GM21360 (cell line): ENCODE measurements around the gene GPRIN3.

Experiments used
- ATAC-seq: cut with Tn5 transposase; IDR thresholded peaks from one replicate; pipeline ENCODE4 v1.9.1; 2021; ENCODE audit warnings: mild to moderate bottlenecking, moderate library complexity; ENCODE audit not compliant: unreplicated experiment

The GPRIN3 gene

DNA sequence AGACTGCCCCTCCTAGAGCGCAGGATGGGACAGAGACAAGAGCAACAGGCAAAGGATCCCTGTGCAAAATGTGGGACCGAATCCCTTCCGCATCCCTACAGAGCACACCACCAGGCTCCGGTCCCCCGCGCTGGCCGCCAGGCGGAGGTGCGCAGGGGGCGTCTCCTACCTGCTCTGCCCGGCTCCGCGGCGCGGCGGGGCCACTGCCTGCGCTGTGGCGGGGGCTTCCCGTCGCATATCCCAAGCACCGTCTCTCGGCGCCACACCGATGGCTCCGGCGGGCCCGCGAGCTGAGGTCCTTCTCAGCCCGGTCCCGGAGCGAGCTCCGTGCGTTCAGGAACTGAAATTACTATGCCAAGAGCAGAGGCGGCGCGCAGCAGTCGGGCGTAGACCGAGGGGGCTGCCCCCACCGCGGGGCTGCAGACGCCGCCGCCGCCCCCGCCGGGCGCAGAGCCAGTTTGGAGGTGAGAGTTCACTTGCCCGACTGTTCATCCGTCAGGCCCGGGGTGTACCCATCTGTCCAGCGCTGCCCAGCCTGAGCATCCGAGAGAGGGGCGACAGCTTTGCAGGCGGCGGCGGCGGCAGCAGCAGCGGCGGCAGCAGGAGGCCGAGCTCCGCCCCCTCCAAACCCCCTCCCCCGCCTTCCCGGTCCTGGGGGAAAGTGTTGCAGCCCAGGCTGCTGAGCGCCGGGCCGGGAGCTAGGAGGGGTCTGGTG lies at the start of gene GPRIN3:
Gene GPRIN3, minus strand, starts transcription at position 355 of the 715 bp plus-strand sequence. CDS start 57,690 bp downstream, outside the sequence.
- ATAC-seq: peak; percentile 70

DNA sequence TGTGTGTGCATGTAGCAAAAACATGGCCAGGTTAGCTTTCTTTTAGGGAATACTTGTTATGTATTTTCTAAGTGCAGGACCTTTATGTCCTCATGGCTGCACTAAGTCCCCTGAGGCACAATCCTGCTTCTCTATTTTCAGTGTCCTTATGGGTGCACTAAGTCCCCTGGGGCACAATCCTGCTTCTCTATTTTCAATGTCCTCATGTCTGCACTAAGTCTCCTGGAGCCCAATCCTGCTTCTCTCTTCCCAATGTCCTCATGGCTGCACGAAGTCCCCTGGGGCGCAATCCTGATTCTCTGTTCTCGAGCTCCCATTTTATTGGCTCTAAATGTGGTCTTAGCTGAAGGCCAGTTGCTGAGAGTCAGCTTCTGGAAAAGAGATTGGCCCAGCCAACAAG lies 49.7 kb upstream of the GPRIN3 start:
- ATAC-seq: no peak

DNA sequence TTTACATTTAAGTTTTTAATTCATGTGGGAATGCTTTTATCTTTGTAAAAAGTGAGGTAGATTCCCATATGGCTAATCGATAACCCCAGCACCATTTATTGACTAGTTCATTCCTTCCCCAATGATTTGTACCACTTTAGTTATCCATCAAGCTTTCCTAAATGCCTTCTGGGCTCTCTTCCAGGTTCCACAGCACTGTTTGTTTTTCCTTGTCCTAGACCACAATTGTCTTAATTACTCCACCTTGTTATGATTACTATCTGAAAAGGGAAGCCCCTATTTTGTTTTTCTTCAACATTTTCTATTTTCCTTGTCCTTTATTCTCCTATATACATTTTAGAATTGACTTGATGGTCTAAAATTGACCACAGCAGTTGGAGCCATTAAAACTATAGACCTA lies 48.5 kb upstream of the GPRIN3 start:
- no peak for ATAC-seq

DNA sequence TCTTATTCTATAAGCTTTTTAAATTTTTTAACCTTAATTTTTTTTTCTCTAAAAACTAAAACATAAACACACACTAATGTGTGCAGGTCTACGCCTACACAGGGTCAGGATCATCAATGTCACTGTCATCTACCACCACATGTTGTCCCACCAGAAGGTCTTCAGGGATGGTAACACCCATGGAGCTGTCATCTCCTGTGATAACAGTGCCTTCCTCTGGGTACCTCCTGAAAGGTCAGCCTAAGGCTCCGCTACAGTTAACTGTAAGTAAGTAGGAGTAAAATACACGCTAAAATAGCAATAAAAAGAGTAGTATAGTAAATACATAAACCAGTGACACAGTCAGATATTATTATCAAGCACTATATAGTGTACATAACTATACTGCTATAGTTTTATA lies 45.9 kb upstream of the GPRIN3 start:
- no peak for ATAC-seq

DNA sequence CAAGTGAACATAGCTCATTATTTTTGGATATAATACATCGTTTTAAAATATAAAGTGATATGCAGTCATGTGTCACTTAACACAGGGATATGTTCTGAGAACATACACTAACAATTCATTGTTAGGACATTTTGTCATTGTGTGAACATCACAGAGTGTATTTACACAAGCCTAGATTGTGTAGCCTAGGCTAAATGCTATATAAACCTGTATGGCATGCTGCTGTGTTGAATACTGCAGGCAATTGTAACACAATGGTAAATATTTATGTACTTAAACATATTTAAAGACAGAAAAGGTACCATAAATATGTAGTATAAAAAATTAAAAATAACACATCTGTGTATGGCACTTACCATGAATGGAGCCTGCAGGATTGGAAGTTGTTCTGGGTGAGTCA lies 44.9 kb upstream of the GPRIN3 start:
- no peak for ATAC-seq

DNA sequence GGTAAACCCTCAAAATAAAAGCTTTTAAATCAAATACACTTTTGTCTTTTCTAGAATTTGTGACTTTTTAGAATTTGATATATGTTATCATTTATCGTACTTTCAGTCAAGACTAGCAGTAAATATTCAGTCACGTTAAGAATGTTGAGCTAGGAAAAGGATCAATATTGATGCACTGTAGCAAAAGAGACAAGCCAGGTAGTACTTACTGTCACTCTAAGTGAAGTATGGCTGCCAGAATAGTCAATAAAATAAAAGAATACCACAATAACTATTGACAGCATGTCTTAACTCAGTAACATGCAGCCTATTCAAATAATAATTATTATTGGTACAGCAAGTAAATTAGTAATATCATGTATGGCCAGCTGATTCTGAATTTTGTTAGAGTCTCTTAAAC lies 43.6 kb upstream of the GPRIN3 start:
- no peak for ATAC-seq

DNA sequence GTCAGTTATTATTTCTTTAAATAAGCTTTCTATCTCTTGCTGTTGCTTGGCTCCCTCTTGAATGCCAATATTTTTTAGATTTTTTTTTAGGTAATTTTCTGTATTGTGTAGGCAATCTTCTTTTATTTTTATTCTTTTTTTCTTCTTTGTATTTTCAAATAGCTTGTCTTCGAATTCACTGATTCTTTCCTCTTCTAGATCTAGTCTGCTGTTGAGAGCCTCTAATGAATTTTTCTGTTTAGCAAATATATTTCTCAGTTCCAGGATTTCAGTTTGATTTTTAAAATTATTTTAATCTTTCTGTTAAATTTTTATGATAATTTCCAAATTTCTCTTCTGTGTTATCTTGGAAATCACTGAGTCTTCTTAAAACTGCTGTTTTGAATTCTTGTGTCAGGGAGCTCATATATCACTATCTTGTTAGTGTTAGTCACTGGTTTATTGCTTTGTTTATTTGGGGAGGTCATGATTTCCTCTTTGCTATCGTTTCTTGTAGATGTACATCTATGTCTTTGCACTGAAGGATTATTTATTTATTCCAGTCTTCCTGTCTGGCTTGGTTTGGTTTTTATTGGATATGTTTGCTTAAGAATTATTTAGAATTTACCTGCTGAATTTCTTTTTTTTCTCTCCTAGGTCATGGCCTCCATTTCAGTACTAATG lies 39.9 kb upstream of the GPRIN3 start:
- no peak for ATAC-seq

- ATAC-seq: no peak
Observed at GRCh38 chr4:89344571-89344970, 37.0 kb upstream of the GPRIN3 start.

GRCh38 chr4:89338206-89338605 lies 30.6 kb upstream of the GPRIN3 start:
- ATAC-seq: no peak

- no peak for ATAC-seq
Observed at GRCh38 chr4:89337681-89338080, 30.1 kb upstream of the GPRIN3 start.

DNA sequence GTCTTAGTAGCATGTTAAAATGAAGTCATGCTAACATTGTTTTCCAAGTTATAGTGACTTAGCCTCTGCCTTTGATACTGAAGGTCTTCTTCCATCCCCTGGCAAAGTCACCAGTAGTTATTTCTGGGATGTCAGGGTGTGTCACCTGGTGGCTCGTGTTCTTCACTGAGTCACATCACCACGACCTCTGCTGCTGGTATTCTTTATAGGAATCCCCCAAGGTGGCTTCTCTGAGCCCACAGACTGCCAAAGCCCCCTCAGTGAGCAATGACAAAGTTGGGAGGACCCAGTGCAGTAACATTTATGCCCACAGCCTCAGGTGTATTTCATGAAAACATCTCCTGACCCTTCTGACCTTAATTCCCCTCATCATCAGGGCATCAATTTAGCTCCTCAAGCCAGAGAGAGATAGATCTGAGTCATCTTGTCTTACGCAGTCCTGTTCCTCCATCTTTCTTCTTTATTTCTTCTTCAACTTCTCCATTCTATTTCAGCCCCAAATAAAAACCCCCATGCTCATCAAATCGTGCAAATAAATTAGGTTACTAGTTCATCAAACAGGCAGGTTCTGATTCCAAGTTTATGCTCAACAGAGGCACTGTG lies 29.3 kb upstream of the GPRIN3 start:
- ATAC-seq: no peak

GRCh38 chr4:89334830-89335229 lies 27.2 kb upstream of the GPRIN3 start:
- no peak for ATAC-seq

- no peak for ATAC-seq
Observed at GRCh38 chr4:89334311-89334710, 26.7 kb upstream of the GPRIN3 start.

- no peak for ATAC-seq
Observed at GRCh38 chr4:89331686-89332544, 24.3 kb upstream of the GPRIN3 start.

DNA sequence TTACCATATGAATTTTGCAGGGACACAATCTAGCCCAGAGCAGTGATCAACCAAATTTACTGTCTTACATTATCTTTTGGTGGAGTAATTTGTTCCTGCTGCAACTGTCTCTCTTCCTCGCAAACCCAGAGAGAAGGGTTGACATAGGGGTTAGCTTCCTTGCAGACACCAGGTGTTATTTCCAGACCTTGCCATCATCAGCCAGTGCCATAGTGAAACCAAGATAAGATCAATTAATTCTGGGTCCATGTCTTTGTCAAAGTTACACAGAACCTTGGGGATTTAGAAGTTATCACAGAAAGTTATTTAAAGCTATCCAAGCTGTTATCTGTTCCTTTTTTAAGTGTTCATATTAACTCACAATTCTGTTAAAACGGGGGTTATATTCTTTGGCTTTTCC lies 23.6 kb upstream of the GPRIN3 start:
- no peak for ATAC-seq

GRCh38 chr4:89329280-89329679 lies 21.7 kb upstream of the GPRIN3 start:
- ATAC-seq: no peak

DNA sequence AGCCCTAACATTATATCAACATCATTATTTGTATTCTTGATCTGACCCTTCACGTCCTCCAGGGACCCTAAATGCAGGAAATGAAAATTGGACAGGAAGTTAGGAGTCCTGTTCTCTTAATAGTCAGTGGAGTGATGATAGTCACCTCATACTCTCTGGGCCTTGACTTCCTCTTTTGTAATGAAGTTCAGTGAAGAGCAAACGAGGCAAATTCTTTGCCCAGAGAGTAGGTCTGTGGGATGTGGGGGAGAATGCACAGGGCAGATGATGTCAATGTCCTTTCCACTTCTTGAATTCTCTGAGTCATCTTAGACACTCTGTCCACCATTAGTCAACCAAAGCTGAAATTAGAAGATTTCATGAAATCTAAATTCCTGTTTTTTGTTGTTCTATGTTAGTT lies 17.1 kb upstream of the GPRIN3 start:
- peak; percentile 99 for ATAC-seq

DNA sequence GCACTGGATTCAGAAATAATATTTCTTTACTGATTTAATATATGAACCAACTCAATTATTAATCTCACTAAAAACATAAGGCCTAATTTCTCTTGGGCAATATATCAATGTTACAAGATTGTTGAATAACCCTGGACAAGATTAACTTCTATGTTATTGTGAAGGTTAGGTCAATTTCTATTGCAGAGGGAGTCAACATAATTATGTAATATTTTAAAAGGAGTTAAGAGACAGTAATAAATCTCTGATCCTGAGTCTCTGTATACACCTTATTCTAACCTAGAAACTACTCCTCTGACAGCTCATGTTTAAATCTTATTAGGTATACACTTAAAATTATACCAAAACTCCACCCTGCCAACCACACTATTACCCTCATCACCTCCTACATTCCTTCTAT lies 15.1 kb upstream of the GPRIN3 start:
- ATAC-seq: no peak

- ATAC-seq: no peak
Observed at GRCh38 chr4:89319756-89320155, 12.2 kb upstream of the GPRIN3 start.

GRCh38 chr4:89316931-89317366 lies 9.3 kb upstream of the GPRIN3 start:
- ATAC-seq: no peak

DNA sequence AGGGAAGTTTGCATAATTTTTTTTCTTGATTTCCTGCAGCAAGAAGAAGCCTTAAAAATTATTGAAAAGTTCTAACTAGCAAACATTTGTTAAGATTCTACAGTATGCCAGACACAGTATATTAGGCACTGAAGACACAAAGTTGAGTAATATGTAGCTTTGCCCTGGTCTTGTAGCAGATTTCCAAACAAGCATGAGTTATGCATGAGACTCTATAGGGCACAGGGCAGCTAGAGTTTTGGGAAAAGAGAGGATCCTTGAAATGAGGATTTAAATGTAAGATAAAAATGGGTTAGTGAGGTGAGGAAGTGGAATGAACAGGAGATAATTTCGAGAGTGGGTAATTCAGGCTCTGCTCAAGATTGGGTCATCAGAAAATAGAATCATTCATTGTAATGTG lies 8.6 kb upstream of the GPRIN3 start:
- ATAC-seq: no peak
